Activated CD4-positive, alpha-beta memory T cell treated with anti-CD3 and anti-CD28 coated beads, Interleukin-2, amount 10 ng/mL, durations not matched to agents 7 days and 5 days (primary cell): ENCODE results near the gene THSD7A. TPM values are rescaled to one million over a fixed set of nuclear protein-coding genes. Genes with fewer than 3 reads are reported as not detected.

ENCODE experiments used
- CTCF ChIA-PET: fragments of 350-600 bp; sonication (Branson Sonifier 250); formaldehyde crosslinking; loops from one replicate; lab custom pipeline; 2021; ENCODE audit warnings: antibody characterized with exemption, inconsistent platforms; lab: Charles Lee
- POLR2A ChIA-PET: fragments of 350-600 bp; sonication (Branson Sonifier 250); formaldehyde crosslinking; loops from one replicate; lab custom pipeline; 2021; ENCODE audit warnings: antibody characterized with exemption; lab: Charles Lee
- DNase-seq: peaks from one replicate; pipeline ENCODE4 v3.0.0-alpha.2; 2020
- H3K27ac Mint-ChIP-seq: one replicate; pipeline ENCODE4 v1.8.0; 2021; ENCODE audit warnings: mild to moderate bottlenecking, mixed read lengths
- H3K27me3 Mint-ChIP-seq: one replicate; pipeline ENCODE4 v1.8.0; 2021; ENCODE audit warnings: mixed read lengths
- H3K36me3 Mint-ChIP-seq: one replicate; pipeline ENCODE4 v1.8.0; 2021; ENCODE audit warnings: low read depth, mixed read lengths
- H3K4me1 Mint-ChIP-seq: one replicate; pipeline ENCODE4 v1.8.0; 2021; ENCODE audit warnings: mixed read lengths
- H3K4me3 Mint-ChIP-seq: one replicate; pipeline ENCODE4 v1.8.0; 2021; ENCODE audit warnings: mild to moderate bottlenecking, mixed read lengths
- H3K9me3 Mint-ChIP-seq: one replicate; pipeline ENCODE4 v1.8.0; 2021; ENCODE audit warnings: mixed read lengths
- total RNA-seq, 2 experiments: library from RNA; stranded (reverse); gene quantifications; one replicate each; pipeline ENCODE4 v1.2.3, GENCODE V29; 2021

The THSD7A gene
- total RNA-seq, 2 experiments from 2014 or later, result not detected

- no peak for DNase-seq
Measured at GRCh38 chr7:11648980-11649379, 183.0 kb downstream of the THSD7A start.

DNA sequence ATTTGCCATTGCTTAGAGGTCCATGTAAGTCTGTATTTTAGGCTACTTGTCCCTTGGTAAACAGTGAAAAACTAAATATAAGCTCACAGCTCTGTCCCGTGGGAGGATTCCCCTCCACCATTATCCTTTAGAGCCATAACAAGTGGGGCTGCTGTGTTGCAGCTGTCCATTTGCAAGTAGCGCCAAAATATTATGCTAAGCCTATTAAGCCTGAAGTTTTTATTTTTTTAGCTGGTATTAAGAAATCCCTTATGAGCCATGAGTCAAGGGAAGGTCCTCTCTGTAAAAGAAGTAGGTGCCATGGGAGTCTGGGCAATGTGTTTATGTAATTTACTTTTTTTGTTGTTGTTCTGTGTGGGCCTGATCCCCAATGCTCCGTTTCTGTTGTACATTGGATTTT is 183.9 kb downstream of the THSD7A start:
- Mint-ChIP-seq H3K4me1 (no peaks in the 10 kb centered on the region), H3K27ac (no peak overlapping the region), H3K36me3 (no peaks in the 10 kb centered on the region), H3K27me3 (no peaks in the 10 kb centered on the region), H3K9me3 (no peaks in the 10 kb centered on the region), H3K4me3 (no peak overlapping the region)
- ChIA-PET POLR2A (interaction anchor here (0.6 kb wide), 1 partner anchor 148 kb away, joined by 3 read pairs; no protein-coding TSS in a partner anchor), CTCF (no interaction called here)
- no peak for DNase-seq

More at GRCh38 chr7:11648980-11649379, 183.0 kb downstream of the THSD7A start:
- Mint-ChIP-seq H3K4me3 (no peak overlapping the region), H3K36me3 (no peaks in the 10 kb centered on the region), H3K27ac (no peak overlapping the region), H3K27me3 (no peaks in the 10 kb centered on the region), H3K9me3 (no peaks in the 10 kb centered on the region), H3K4me1 (no peaks in the 10 kb centered on the region)
- ChIA-PET CTCF (no interaction called here), POLR2A (interaction anchor here (0.6 kb wide), 1 partner anchor 147 kb away, joined by 3 read pairs; no protein-coding TSS in a partner anchor)

GRCh38 chr7:11642841-11643240 is 189.2 kb downstream of the THSD7A start:
- H3K9me3 Mint-ChIP-seq, result no peaks in the 10 kb centered on the region
- CTCF ChIA-PET, result no interaction called here
- no peaks in the 10 kb centered on the region for H3K4me1 Mint-ChIP-seq
- no peaks in the 10 kb centered on the region for H3K27me3 Mint-ChIP-seq
- H3K36me3 Mint-ChIP-seq, result no peaks in the 10 kb centered on the region
- DNase-seq, result no peak
- no peak overlapping the region for H3K4me3 Mint-ChIP-seq
- H3K27ac Mint-ChIP-seq, result no peak overlapping the region
- POLR2A ChIA-PET, result no interaction called here

DNA sequence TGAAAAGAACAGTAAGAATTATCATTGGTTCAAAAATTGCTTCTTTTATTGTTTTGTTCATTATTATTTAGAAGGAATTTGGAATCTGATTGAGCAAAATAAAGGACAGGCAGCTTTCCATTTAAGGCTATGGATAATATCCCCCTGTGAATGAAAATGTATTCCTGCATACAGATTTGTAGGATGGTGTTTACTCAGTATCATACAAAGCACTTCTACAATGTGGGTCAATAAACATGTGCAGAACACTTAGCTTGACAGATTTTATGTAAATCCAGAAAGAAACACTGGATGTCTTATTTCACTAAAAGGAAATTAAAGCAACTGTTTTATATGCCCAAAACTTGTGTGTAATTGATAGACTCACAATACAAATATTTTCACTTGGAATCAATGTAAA is 189.7 kb downstream of the THSD7A start:
- H3K36me3 Mint-ChIP-seq, result no peaks in the 10 kb centered on the region
- no peak overlapping the region for H3K4me3 Mint-ChIP-seq
- DNase-seq, result no peak
- no peaks in the 10 kb centered on the region for H3K4me1 Mint-ChIP-seq
- no peak overlapping the region for H3K27ac Mint-ChIP-seq
- ChIA-PET POLR2A (no interaction called here), CTCF (no interaction called here)
- H3K9me3 Mint-ChIP-seq, result no peaks in the 10 kb centered on the region
- no peaks in the 10 kb centered on the region for H3K27me3 Mint-ChIP-seq

DNA sequence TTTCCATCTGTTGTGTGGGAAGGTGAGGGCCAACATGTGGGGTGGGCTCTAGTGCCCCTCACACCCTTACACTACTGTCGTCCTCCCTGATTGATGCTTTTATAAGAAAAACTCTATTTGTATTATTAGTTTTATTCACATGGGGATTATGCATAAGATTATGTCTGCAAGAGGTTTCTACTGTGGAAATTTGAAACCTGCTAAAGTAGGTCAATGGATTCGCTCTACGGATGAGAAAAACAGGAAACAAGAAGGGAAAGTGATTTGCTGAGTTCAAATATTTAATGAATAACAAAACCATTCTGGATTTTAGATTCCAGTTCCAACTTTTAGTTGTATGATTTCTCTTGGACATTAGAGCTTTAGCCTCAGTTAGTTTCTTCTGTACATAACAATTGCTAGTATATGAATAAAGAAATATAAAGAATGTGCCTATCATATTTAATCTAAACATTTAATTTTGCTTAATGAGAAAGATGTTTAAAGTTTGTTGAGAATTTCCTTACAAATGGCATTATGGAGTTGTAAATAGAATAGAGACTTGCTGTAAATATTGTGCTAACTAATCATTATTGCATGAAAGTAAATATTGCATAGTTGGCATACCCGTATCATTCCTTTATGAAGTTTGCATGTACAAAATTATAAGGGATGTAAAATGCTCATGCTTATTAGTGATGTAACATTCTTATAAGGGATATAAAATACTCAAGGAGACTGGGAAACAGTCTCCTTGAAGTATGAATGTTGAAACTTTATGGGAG is 193.8 kb downstream of the THSD7A start:
- DNase-seq, result no peak
- ChIA-PET POLR2A (no interaction called here), CTCF (no interaction called here)
- Mint-ChIP-seq H3K4me1 (no peaks in the 10 kb centered on the region), H3K27ac (no peak overlapping the region), H3K36me3 (no peaks in the 10 kb centered on the region), H3K4me3 (no peak overlapping the region), H3K27me3 (no peaks in the 10 kb centered on the region), H3K9me3 (no peaks in the 10 kb centered on the region)

DNA sequence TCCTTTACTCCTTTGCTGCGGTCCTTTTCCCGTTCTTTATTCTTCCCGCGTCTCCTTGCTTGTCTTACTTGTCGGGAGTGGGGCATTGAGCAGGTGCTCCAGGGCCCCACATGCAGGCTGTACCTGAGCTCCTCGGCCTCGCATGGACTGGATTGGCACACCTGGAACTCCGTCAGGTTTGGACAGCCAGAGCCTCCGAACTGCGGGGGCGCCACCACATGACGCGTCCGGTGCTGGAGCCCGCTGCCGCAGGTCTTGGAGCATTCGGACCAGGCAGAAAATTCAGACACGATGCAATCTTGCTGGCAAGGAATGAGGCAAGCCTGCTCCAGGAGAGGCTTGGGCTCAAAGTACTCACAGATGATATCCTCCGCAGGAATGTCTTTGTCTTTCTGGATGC is 195.7 kb downstream of the THSD7A start:
- no peaks in the 10 kb centered on the region for H3K4me1 Mint-ChIP-seq
- H3K27ac Mint-ChIP-seq, result no peak overlapping the region
- H3K4me3 Mint-ChIP-seq, result no peak overlapping the region
- POLR2A ChIA-PET, result no interaction called here
- H3K27me3 Mint-ChIP-seq, result no peaks in the 10 kb centered on the region
- H3K36me3 Mint-ChIP-seq, result no peaks in the 10 kb centered on the region
- CTCF ChIA-PET, result no interaction called here
- DNase-seq, result no peak
- no peaks in the 10 kb centered on the region for H3K9me3 Mint-ChIP-seq

DNA sequence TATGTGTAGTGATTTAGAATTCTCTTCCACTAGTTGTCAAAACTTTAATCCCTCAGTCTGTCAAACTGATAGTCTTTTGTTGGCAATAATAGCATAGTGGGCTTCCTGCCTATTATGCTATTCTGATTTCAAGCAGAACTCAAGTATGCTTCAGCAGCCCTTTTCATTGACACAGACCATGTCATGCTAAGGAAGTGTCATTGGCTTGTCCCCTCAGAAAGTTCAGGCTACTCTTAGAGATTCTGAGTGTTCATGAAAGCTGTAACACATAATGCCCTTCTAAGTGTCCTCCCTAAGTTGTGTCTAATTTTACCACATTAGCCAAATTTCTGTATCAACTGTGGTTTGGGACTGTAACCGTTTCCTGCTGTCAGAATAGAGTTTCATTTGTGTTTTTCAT is 198.7 kb downstream of the THSD7A start:
- H3K27me3 Mint-ChIP-seq, result no peaks in the 10 kb centered on the region
- POLR2A ChIA-PET, result no interaction called here
- H3K4me3 Mint-ChIP-seq, result no peak overlapping the region
- H3K36me3 Mint-ChIP-seq, result no peaks in the 10 kb centered on the region
- H3K4me1 Mint-ChIP-seq, result no peaks in the 10 kb centered on the region
- no peaks in the 10 kb centered on the region for H3K9me3 Mint-ChIP-seq
- CTCF ChIA-PET, result no interaction called here
- H3K27ac Mint-ChIP-seq, result no peak overlapping the region
- no peak for DNase-seq

DNA sequence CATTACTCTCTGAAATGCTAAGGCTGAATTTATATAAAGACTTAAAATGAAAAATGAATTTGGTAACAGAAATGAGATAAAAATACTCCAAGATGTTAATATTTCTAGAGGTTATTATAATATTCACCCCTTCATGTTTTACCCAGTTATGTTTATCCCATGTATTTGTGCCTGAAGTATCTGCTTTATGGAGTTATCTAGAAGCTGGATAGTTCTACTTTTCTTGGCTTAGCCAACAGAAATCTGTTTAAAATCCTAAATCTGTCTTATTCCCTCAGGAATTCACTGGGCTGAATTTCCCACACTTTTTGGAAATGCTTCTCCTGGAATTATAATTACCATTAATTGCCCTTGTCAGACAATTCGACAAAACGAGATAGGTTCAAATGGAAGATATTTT is 201.6 kb downstream of the THSD7A start:
- Mint-ChIP-seq H3K9me3 (no peaks in the 10 kb centered on the region), H3K4me1 (no peaks in the 10 kb centered on the region), H3K27me3 (no peaks in the 10 kb centered on the region), H3K36me3 (no peaks in the 10 kb centered on the region), H3K27ac (no peak overlapping the region), H3K4me3 (no peak overlapping the region)
- POLR2A ChIA-PET, result no interaction called here
- CTCF ChIA-PET, result no interaction called here
- no peak for DNase-seq

GRCh38 chr7:11625669-11626068 is 206.3 kb downstream of the THSD7A start:
- H3K9me3 Mint-ChIP-seq, result no peaks in the 10 kb centered on the region

GRCh38 chr7:11623093-11623678 is 208.8 kb downstream of the THSD7A start:
- Mint-ChIP-seq H3K27ac (no peak overlapping the region), H3K4me3 (no peak overlapping the region), H3K27me3 (no peaks in the 10 kb centered on the region), H3K4me1 (no peaks in the 10 kb centered on the region), H3K9me3 (no peaks in the 10 kb centered on the region), H3K36me3 (no peaks in the 10 kb centered on the region)
- no peak for DNase-seq
- ChIA-PET POLR2A (no interaction called here), CTCF (no interaction called here)

More at GRCh38 chr7:11625669-11626068, 206.3 kb downstream of the THSD7A start:
- no peak for DNase-seq
- ChIA-PET POLR2A (no interaction called here), CTCF (no interaction called here)
- H3K27ac Mint-ChIP-seq, result no peak overlapping the region
- no peaks in the 10 kb centered on the region for H3K27me3 Mint-ChIP-seq
- no peaks in the 10 kb centered on the region for H3K36me3 Mint-ChIP-seq
- no peaks in the 10 kb centered on the region for H3K4me1 Mint-ChIP-seq
- H3K4me3 Mint-ChIP-seq, result no peak overlapping the region

GRCh38 chr7:11620406-11621253 is 211.4 kb downstream of the THSD7A start:
- ChIA-PET CTCF (no interaction called here), POLR2A (no interaction called here)
- DNase-seq, result no peak
- H3K27ac Mint-ChIP-seq, result no peak overlapping the region
- no peaks in the 10 kb centered on the region for H3K9me3 Mint-ChIP-seq
- no peaks in the 10 kb centered on the region for H3K4me1 Mint-ChIP-seq
- H3K36me3 Mint-ChIP-seq, result no peaks in the 10 kb centered on the region
- no peak overlapping the region for H3K4me3 Mint-ChIP-seq
- no peaks in the 10 kb centered on the region for H3K27me3 Mint-ChIP-seq

DNA sequence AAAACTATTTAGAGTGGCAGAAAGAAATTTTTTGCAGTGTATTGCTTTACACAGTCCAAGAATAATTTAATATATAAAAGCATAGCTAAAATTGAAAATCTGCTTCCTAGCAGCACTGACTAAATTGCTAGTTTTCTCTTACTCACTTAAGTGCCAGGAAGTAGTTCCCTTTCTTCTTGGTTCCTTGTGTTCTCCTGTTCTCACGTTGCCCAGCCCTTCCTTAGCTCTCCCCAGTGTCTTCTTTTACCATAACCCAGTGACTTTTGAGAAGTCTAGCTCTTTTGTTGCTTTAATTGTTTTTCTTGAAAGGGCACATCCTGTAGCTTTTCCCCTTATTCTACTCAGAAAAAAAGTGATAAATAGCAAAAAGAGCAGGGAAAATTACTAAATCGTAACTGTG is 215.5 kb downstream of the THSD7A start:
- H3K4me1 Mint-ChIP-seq, result no peaks in the 10 kb centered on the region
- no peak overlapping the region for H3K27ac Mint-ChIP-seq
- POLR2A ChIA-PET, result no interaction called here
- no peaks in the 10 kb centered on the region for H3K27me3 Mint-ChIP-seq
- no peaks in the 10 kb centered on the region for H3K36me3 Mint-ChIP-seq
- CTCF ChIA-PET, result no interaction called here
- H3K4me3 Mint-ChIP-seq, result no peak overlapping the region
- DNase-seq, result no peak
- H3K9me3 Mint-ChIP-seq, result no peaks in the 10 kb centered on the region

- no peak overlapping the region for H3K27ac Mint-ChIP-seq
- no peak for DNase-seq
- H3K36me3 Mint-ChIP-seq, result no peaks in the 10 kb centered on the region
- CTCF ChIA-PET, result no interaction called here
- H3K27me3 Mint-ChIP-seq, result no peaks in the 10 kb centered on the region
- POLR2A ChIA-PET, result no interaction called here
- no peak overlapping the region for H3K4me3 Mint-ChIP-seq
- no peaks in the 10 kb centered on the region for H3K4me1 Mint-ChIP-seq
- H3K9me3 Mint-ChIP-seq, result no peaks in the 10 kb centered on the region
Measured at GRCh38 chr7:11615174-11615573, 216.8 kb downstream of the THSD7A start.
